DMS53 treated with DMSO at 0.1 percent for 48 hours (cell line): ENCODE measurements around the gene FAM124B.
"Not testable (repeated sequence)": the region's sequence is repeated elsewhere in the genome, so short reads cannot be mapped to it uniquely, and the experiment has no call there.

ENCODE experiments used
- DNase-seq: peaks from one replicate; lab custom pipeline; 2025; ENCODE audit not compliant: unreplicated experiment; lab: John Stamatoyannopoulos, UW

Gene FAM124B

GRCh38 chr2:224413381-224413780 is 11.5 kb upstream of the FAM124B start:
- no peak for DNase-seq

- no peak for DNase-seq
These were observed 10.5 kb upstream of the FAM124B start for GRCh38 chr2:224412141-224413015.

- DNase-seq, result no peak
These were observed 9.1 kb upstream of the FAM124B start for GRCh38 chr2:224410946-224411561.

- DNase-seq, result no peak
These were observed 6.8 kb upstream of the FAM124B start for GRCh38 chr2:224408676-224409075.

GRCh38 chr2:224407241-224407701 is 5.4 kb upstream of the FAM124B start:
- no peak for DNase-seq

GRCh38 chr2:224405841-224406370 is 4.0 kb upstream of the FAM124B start:
- no peak for DNase-seq

- no peak for DNase-seq
These were observed 3.5 kb upstream of the FAM124B start for GRCh38 chr2:224405412-224405811.

GRCh38 chr2:224404796-224405195 is 2.9 kb upstream of the FAM124B start:
- no peak for DNase-seq

- DNase-seq, result no peak
These were observed 1.8 kb upstream of the FAM124B start for GRCh38 chr2:224403657-224404056.

GRCh38 chr2:224400886-224401632 is 848 bp downstream of the FAM124B start:
- no peak for DNase-seq

GRCh38 chr2:224400174-224400810 is 1.6 kb downstream of the FAM124B start:
- no peak for DNase-seq

- DNase-seq, result no peak
These were observed 3.6 kb downstream of the FAM124B start for GRCh38 chr2:224398289-224398688.

- DNase-seq, result not testable (repeated sequence)
These were observed 4.8 kb downstream of the FAM124B start for GRCh38 chr2:224397100-224397499.

- DNase-seq, result no peak
These were observed 6.1 kb downstream of the FAM124B start for GRCh38 chr2:224395620-224396390.

- no peak for DNase-seq
These were observed 8.6 kb downstream of the FAM124B start for GRCh38 chr2:224393157-224393872.

GRCh38 chr2:224392545-224392944 is 9.4 kb downstream of the FAM124B start:
- no peak for DNase-seq

- no peak for DNase-seq
These were observed 12.6 kb downstream of the FAM124B start for GRCh38 chr2:224389317-224389716.

GRCh38 chr2:224386876-224387275 is 15.0 kb downstream of the FAM124B start:
- DNase-seq, result no peak

- DNase-seq, result no peak
These were observed 18.8 kb downstream of the FAM124B start for GRCh38 chr2:224382973-224383555.
